ENCODE data around the gene SELENOM.

- no peak for TF ChIP-seq TAF1 (IDR thresholded peaks at IDR 0.05; ENCODE audit: low read depth, low read length)
- no peak for TF ChIP-seq POLR2A (IDR thresholded peaks at IDR 0.05; ENCODE audit: low read depth, low read length)
- no peak for TF ChIP-seq POLR2AphosphoS5 (IDR thresholded peaks at IDR 0.05; ENCODE audit: low read depth, low read length)
- no peak for TF ChIP-seq SPI1 (IDR thresholded peaks at IDR 0.05; ENCODE audit: low read depth, low read length)
- no peak for TF ChIP-seq PAX5 (IDR thresholded peaks at IDR 0.05; ENCODE audit: insufficient read depth, low read length, severe bottlenecking)
Observed at GRCh38 chr22:31090217-31091085, 16.9 kb downstream of the SELENOM start.
